Effector memory CD4-positive, alpha-beta T cell (primary cell): ENCODE measurements around the gene FRYL.

ENCODE experiments used
- DNase-seq, 3 donors: peaks; one replicate each; pipeline ENCODE4 v3.0.0-alpha.2; 2020
- H3K27ac ChIP-seq: 2 replicates; pipeline ENCODE4 v1.7.0; 2013; ENCODE audit warnings: mild to moderate bottlenecking, low read length, moderate library complexity; ENCODE audit not compliant: insufficient read depth, poor library complexity, severe bottlenecking
- H3K27me3 ChIP-seq: replicated peaks from 2 replicates; pipeline ENCODE4 v1.7.0; 2013; ENCODE audit warnings: mild to moderate bottlenecking, low read length; ENCODE audit not compliant: insufficient read depth, control insufficient read depth, poor library complexity, severe bottlenecking
- H3K36me3 ChIP-seq: 2 replicates; pipeline ENCODE4 v1.7.0; 2013; ENCODE audit warnings: mild to moderate bottlenecking, low read length, moderate library complexity; ENCODE audit not compliant: control insufficient read depth, insufficient read depth
- H3K4me1 ChIP-seq: 2 replicates; pipeline ENCODE4 v1.7.0; 2013; ENCODE audit warnings: low read length, mild to moderate bottlenecking; ENCODE audit not compliant: control insufficient read depth, insufficient read depth, poor library complexity, severe bottlenecking
- H3K4me3 ChIP-seq: 2 replicates; pipeline ENCODE4 v1.7.0; 2013; ENCODE audit warnings: low read length, low read depth, mild to moderate bottlenecking; ENCODE audit not compliant: insufficient read depth, poor library complexity, severe bottlenecking
- H3K9me3 ChIP-seq: 2 replicates; pipeline ENCODE4 v1.7.0; 2013; ENCODE audit warnings: mild to moderate bottlenecking, low read length, moderate library complexity; ENCODE audit not compliant: control insufficient read depth

FRYL gene

DNA sequence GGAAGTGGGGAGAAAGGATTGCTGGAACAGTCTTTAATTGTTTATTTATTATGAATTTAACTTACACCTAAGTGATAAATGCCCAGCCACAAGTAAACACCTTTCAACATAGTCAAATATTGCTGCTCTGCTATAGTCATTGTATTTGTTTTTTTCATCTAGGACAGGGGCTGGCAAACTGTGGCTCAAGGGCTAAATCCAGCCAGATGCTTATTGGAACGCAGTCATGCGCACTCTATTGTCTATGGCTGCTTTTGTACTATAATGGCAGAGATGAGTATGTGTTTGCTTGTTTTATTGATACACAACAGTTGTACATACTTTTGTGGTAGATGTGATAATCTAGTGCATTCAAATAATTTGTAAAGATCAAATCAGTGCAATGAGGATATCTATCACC lies 194.7 kb downstream of the FRYL start:
- DNase-seq = no peak
- no peak overlapping the region for H3K4me3 ChIP-seq
- H3K27ac ChIP-seq = no peak overlapping the region
- no peaks in the 10 kb centered on the region for H3K27me3 ChIP-seq
- H3K4me1 ChIP-seq = no peaks in the 10 kb centered on the region
- no peaks in the 10 kb centered on the region for H3K9me3 ChIP-seq
- H3K36me3 ChIP-seq = peaks cover 43% of the 10 kb centered on the region

DNA sequence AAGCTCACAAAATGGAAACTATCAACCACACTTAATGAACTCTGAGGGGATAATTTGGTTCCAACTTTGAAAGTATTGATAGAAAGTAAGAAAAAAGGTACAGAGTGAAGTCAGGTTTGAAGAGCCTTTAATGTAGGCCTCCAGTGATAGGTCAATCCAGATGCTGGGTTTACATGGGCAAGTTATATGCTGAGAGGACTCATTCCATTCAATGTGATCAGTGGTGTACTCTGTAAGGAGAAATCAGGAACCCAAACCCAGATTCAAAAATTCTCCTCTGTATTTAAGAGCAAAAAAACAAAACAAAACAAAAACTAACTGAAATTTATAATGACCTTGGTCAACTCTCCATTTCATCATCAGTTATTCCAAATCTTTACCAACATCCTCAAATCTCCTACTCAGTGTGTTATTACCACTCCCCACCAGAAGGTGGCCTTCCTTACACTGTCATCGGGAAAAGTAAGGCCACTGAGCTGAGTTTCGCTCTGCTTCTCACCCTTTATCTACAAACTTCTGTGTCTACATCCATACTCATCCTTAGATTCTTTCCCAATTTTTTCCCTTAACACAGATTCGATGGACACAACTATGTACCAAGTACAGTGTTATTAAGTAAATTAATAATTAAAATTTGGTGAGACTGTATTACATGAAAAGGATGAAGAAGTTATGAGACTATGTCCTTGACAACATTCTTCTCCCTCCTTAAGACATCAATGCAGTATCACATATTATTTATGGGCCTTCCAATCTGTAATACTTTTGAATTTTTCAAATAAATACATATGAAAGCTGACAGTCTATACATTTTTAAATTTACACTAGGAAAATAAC lies 201.7 kb downstream of the FRYL start:
- Histone ChIP-seq H3K4me1 (no peaks in the 10 kb centered on the region), H3K27me3 (no peaks in the 10 kb centered on the region), H3K9me3 (no peaks in the 10 kb centered on the region), H3K27ac (no peak overlapping the region), H3K4me3 (no peak overlapping the region), H3K36me3 (peaks cover 37% of the 10 kb centered on the region)
- peak in 2 of 3 donors; percentile 3 to 43 for DNase-seq

GRCh38 chr4:48575964-48576363 lies 204.1 kb downstream of the FRYL start:
- Histone ChIP-seq H3K4me1 (no peaks in the 10 kb centered on the region), H3K9me3 (no peaks in the 10 kb centered on the region), H3K27me3 (no peaks in the 10 kb centered on the region), H3K27ac (no peak overlapping the region), H3K36me3 (peaks cover 49% of the 10 kb centered on the region), H3K4me3 (no peak overlapping the region)
- no peak for DNase-seq

GRCh38 chr4:48571471-48571870 lies 208.6 kb downstream of the FRYL start:
- H3K36me3 ChIP-seq = peaks cover 61% of the 10 kb centered on the region

GRCh38 chr4:48570646-48571220 lies 209.3 kb downstream of the FRYL start:
- peaks cover 53% of the 10 kb centered on the region for H3K36me3 ChIP-seq
- no peak for DNase-seq
- H3K27me3 ChIP-seq = no peaks in the 10 kb centered on the region
- no peak overlapping the region for H3K4me3 ChIP-seq
- H3K27ac ChIP-seq = no peak overlapping the region
- H3K9me3 ChIP-seq = no peaks in the 10 kb centered on the region
- H3K4me1 ChIP-seq = no peaks in the 10 kb centered on the region

More at GRCh38 chr4:48571471-48571870, 208.6 kb downstream of the FRYL start:
- Histone ChIP-seq H3K9me3 (no peaks in the 10 kb centered on the region), H3K27me3 (no peaks in the 10 kb centered on the region), H3K4me1 (no peaks in the 10 kb centered on the region), H3K27ac (no peak overlapping the region), H3K4me3 (no peak overlapping the region)
- no peak for DNase-seq

- DNase-seq = no peak
Measured at GRCh38 chr4:48566034-48566384, 214.1 kb downstream of the FRYL start.

DNA sequence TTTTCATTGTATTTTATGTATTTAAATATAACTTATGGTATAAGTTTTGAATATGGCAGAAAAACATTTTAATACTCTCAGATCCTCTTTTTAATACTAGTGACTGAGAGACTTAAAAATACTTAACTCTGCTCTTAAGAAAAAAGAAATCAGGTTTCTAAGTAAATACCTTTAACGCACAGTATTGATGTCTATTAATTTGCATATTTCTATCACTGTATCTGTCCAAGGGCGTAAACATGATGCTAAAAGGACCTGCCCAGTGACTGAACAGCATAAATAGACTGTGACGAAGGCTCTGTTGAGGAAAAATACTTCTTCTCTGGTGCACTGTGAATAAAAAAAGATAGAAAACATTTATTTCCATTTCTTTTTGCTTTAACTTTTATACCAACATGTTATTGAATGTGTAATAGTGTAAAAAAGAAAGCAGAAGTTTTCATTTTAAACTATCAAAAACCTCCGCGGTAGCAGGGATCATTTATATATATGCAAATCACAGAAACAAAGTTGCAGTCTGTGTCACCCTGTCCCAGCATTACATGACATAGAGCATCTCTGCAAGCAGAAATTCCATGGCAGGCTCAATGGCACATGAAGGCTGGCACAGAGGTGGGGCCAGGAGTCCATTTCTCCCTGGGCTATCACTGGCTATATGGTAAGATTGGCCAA lies 214.6 kb downstream of the FRYL start:
- DNase-seq = no peak
- no peak overlapping the region for H3K4me3 ChIP-seq
- no peaks in the 10 kb centered on the region for H3K4me1 ChIP-seq
- H3K27me3 ChIP-seq = no peaks in the 10 kb centered on the region
- no peak overlapping the region for H3K27ac ChIP-seq
- H3K9me3 ChIP-seq = no peaks in the 10 kb centered on the region
- peaks cover 50% of the 10 kb centered on the region for H3K36me3 ChIP-seq

More at GRCh38 chr4:48566034-48566384, 214.1 kb downstream of the FRYL start:
- H3K4me1 ChIP-seq = no peaks in the 10 kb centered on the region
- no peaks in the 10 kb centered on the region for H3K9me3 ChIP-seq
- H3K27me3 ChIP-seq = no peaks in the 10 kb centered on the region
- H3K36me3 ChIP-seq = peaks cover 50% of the 10 kb centered on the region
- no peak overlapping the region for H3K27ac ChIP-seq
- H3K4me3 ChIP-seq = no peak overlapping the region

GRCh38 chr4:48564151-48564550 lies 215.9 kb downstream of the FRYL start:
- Histone ChIP-seq H3K4me1 (no peaks in the 10 kb centered on the region), H3K9me3 (no peaks in the 10 kb centered on the region), H3K27ac (no peak overlapping the region), H3K36me3 (peaks cover 48% of the 10 kb centered on the region), H3K27me3 (no peaks in the 10 kb centered on the region), H3K4me3 (no peak overlapping the region)
- DNase-seq = no peak

DNA sequence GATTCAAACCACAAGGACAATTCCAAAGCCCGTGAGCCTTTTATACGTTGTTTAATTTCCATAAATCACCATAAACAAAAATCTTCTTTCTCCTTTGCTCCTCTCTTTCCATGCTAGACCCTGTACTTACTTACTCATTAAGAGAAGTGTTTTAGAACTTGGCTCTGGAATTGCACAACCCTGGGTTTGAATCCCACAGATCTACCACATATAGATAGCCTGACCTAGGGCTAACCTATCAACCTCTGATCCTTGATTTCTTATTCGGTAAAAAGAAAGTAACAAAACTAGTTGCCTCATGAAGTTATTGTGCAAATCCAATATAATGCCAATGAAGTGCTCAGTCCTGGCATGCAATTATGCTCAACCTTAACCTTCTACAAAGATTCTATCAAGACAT lies 221.3 kb downstream of the FRYL start:
- H3K36me3 ChIP-seq = peaks cover 77% of the 10 kb centered on the region
- H3K27ac ChIP-seq = no peak overlapping the region
- no peak overlapping the region for H3K4me3 ChIP-seq
- H3K4me1 ChIP-seq = no peaks in the 10 kb centered on the region
- H3K9me3 ChIP-seq = no peaks in the 10 kb centered on the region
- no peak for DNase-seq
- H3K27me3 ChIP-seq = no peaks in the 10 kb centered on the region

DNA sequence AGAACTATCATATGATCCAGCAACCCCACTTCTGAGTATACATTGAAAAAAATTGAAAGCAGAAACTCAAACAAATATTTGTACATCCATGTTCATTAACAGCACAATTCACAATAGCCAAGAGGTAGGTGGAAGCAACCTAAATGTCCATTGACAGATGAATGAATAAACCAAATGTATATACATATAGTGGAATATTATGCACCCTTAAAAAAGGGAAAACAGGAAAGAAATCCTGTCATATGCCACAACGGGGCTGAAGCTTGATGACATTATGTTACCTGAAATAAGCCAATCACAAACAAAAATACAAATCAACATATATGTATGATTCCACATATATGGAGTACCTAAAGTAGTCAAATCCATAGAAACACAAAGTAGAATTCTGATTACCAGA lies 222.1 kb downstream of the FRYL start:
- H3K36me3 ChIP-seq = peaks cover 69% of the 10 kb centered on the region
- H3K4me3 ChIP-seq = no peak overlapping the region
- H3K4me1 ChIP-seq = no peaks in the 10 kb centered on the region
- no peak overlapping the region for H3K27ac ChIP-seq
- DNase-seq = no peak
- no peaks in the 10 kb centered on the region for H3K27me3 ChIP-seq
- H3K9me3 ChIP-seq = no peaks in the 10 kb centered on the region
